Sigmoid colon (tissue), 7 donors: ENCODE measurements around the gene REG3A. TPM values are rescaled to one million over a fixed set of nuclear protein-coding genes. Genes with fewer than 3 reads are reported as not detected.

Source experiments
- DNase-seq: peaks from one replicate; pipeline ENCODE4 v3.0.0-alpha.2; 2019
- H3K27ac ChIP-seq, 4 donors: fragments of 200-600 bp; sonication (generic); one replicate each; pipeline ENCODE4 v1.5.1; 2016 to 2019; ENCODE audit warnings: mild to moderate bottlenecking in 1 of 4
- H3K27me3 ChIP-seq, 3 donors: fragments of 200-600 bp; sonication (generic); one replicate each; pipeline ENCODE4 v1.5.1; 2019; ENCODE audit warnings: mild to moderate bottlenecking in 1 of 3
- H3K36me3 ChIP-seq, 4 donors: fragments of 200-600 bp; sonication (generic); one replicate each; pipeline ENCODE4 v1.5.1; 2016 to 2019
- H3K4me1 ChIP-seq, 4 donors: fragments of 200-600 bp; sonication (generic); one replicate each; pipeline ENCODE4 v1.5.1; 2017 to 2019
- H3K4me3 ChIP-seq, 4 donors: fragments of 200-600 bp; sonication (generic); one replicate each; pipeline ENCODE4 v1.5.1; 2017 to 2019; ENCODE audit warnings: mild to moderate bottlenecking in 2 of 4, moderate library complexity in 1 of 4
- H3K9me3 ChIP-seq, 4 donors: fragments of 200-600 bp in 3 of 4; sonication (generic) in 3 of 4; one replicate each; pipeline versions ENCODE4 v1.5.1 to v1.6.1; 2013 to 2019
- CTCF ChIP-seq, 4 experiments: fragments of 450-650 bp in 3 of 4; fragments of 200-600 bp in 1 of 4; IDR thresholded peaks; one replicate each; pipeline ENCODE4 v1.5.1; 2016 to 2019; ENCODE audit warnings: antibody characterized with exemption in 4 of 4, mild to moderate bottlenecking in 3 of 4, moderate library complexity in 2 of 4
- EP300 ChIP-seq, 4 donors: sonication (generic); formaldehyde crosslinking; IDR thresholded peaks; one replicate each; pipeline ENCODE4 v1.6.1; 2017; ENCODE audit warnings: antibody characterized with exemption in 4 of 4
- POLR2A ChIP-seq, 2 donors: fragments of 450-650 bp; IDR thresholded peaks; one replicate each; pipeline ENCODE4 v1.6.1; 2016; ENCODE audit warnings: antibody characterized with exemption in 2 of 2, mild to moderate bottlenecking in 2 of 2, moderate library complexity in 2 of 2
- POLR2AphosphoS5 ChIP-seq, 4 donors: sonication (generic); formaldehyde crosslinking; IDR thresholded peaks; one replicate each; pipeline ENCODE4 v1.6.1; 2017; ENCODE audit warnings: antibody characterized with exemption in 4 of 4
- WGBS, 2 donors: extraction: QIAGEN DNeasy Blood & Tissue Kit; methylation state at CpG; one replicate each; pipeline ENCODE4 v1.1.7; 2013; 5-methylcytosine and 5-hydroxymethylcytosine counted together
- intact Hi-C: fragments of 100-400 bp; cut with DNase I; formaldehyde crosslinking; loops from one replicate; pipeline ENCODE4 v1.15.1; 2023
- polyA plus RNA-seq, 3 donors: library from polyadenylated mRNA; stranded (reverse); fragments of 200-250 nt; gene quantifications; one replicate each; pipeline ENCODE4 v1.2.3, GENCODE V29; 2013
- total RNA-seq, 4 donors: library from RNA; depleted of rRNA; stranded (reverse); fragments of >200 nt; gene quantifications; one replicate each; pipeline ENCODE4 v1.1.0, GENCODE V29; 2016
- donor health status: healthy with polysubstance abuse.
- donor health status: Bipolar disorder and iron deficiency.
- donor health status: healthy.

REG3A gene
- total and polyA plus RNA-seq, 7 donors = 3.2 to 27.7 TPM; not detected in 5

GRCh38 chr2:79181617-79182016 is 22.1 kb upstream of the REG3A start:
- intact Hi-C loops = no loop called here
- H3K27ac ChIP-seq = no peak overlapping the region
- TF ChIP-seq POLR2A (IDR thresholded peaks at IDR 0.05) = no peak
- no peak for TF ChIP-seq EP300 (IDR thresholded peaks at IDR 0.05)
- TF ChIP-seq POLR2AphosphoS5 (IDR thresholded peaks at IDR 0.05) = no peak
- TF ChIP-seq CTCF (IDR thresholded peaks at IDR 0.05) = no peak
- H3K36me3 ChIP-seq = no peaks in the 10 kb centered on the region
- WGBS, 2 donors = 90 to 93% methylated on average over 2 of the region's 2 CpGs
- no peaks in the 10 kb centered on the region for H3K4me1 ChIP-seq
- no peaks in the 10 kb centered on the region for H3K27me3 ChIP-seq
- DNase-seq = no peak
- H3K9me3 ChIP-seq = peaks cover 0 to 4% (median 0%) of the 10 kb centered on the region in 4 donors
- no peak overlapping the region for H3K4me3 ChIP-seq

DNA sequence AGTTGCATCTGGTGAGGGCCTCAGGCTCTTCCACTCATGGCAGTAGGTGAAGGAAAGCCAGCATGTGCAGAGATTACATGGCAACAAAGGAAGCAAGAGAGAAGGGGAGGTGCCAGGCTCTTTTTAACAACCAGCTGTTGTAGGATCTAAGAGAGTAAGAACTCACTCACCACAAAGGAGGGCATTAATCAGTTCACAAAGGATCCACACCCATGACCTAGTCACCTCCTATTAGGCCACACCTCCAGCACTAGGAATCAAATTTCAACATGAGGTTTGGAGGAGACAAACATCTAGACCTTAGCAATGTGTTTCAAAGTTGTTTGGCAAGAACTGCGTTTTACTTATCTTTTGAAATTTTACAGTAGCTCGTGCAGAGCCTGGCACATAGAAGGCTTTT is 20.5 kb upstream of the REG3A start:
- DNase-seq = no peak
- no peak overlapping the region for H3K27ac ChIP-seq
- H3K27me3 ChIP-seq = no peaks in the 10 kb centered on the region
- intact Hi-C loops = no loop called here
- H3K9me3 ChIP-seq = peaks cover 0 to 4% (median 0%) of the 10 kb centered on the region in 4 donors
- 78 to 91% methylated on average over 2 of the region's 2 CpGs for WGBS, 2 donors
- H3K36me3 ChIP-seq = no peaks in the 10 kb centered on the region
- no peak for TF ChIP-seq POLR2AphosphoS5 (IDR thresholded peaks at IDR 0.05)
- TF ChIP-seq EP300 (IDR thresholded peaks at IDR 0.05) = no peak
- no peak for TF ChIP-seq POLR2A (IDR thresholded peaks at IDR 0.05)
- no peak for TF ChIP-seq CTCF (IDR thresholded peaks at IDR 0.05)
- no peak overlapping the region for H3K4me3 ChIP-seq
- no peaks in the 10 kb centered on the region for H3K4me1 ChIP-seq

DNA sequence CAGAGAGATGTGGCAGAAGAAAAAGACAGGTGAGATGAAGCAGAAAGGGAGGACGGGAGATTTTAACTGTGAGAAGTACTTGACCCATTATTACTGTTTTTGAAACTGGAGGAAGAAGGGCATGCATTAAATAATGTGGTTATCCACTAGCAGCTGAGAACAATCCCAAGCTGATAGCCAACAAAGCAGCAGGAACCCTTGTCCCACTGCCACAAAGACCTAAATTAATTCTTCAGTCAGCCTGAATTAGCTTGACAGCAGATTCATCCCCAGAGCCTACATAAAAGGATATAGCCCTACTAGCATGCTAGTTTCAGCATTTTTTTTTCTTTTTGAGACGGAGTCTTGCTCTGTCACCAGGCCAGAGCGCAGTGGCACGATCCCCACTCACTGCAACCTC is 19.5 kb upstream of the REG3A start:
- no peak for DNase-seq
- H3K9me3 ChIP-seq = peaks cover 0 to 4% (median 0%) of the 10 kb centered on the region in 4 donors
- WGBS, 2 donors = 81 to 86% methylated on average over 4 of the region's 4 CpGs

GRCh38 chr2:79178076-79178674 is 18.6 kb upstream of the REG3A start:
- TF ChIP-seq EP300 (IDR thresholded peaks at IDR 0.05) = no peak
- TF ChIP-seq CTCF (IDR thresholded peaks at IDR 0.05) = no peak
- no peak for TF ChIP-seq POLR2AphosphoS5 (IDR thresholded peaks at IDR 0.05)
- no peak for TF ChIP-seq POLR2A (IDR thresholded peaks at IDR 0.05)
- H3K36me3 ChIP-seq = no peaks in the 10 kb centered on the region
- H3K27ac ChIP-seq = no peak overlapping the region
- no peaks in the 10 kb centered on the region for H3K27me3 ChIP-seq
- DNase-seq = no peak
- intact Hi-C loops = no loop called here
- H3K4me3 ChIP-seq = no peak overlapping the region
- peaks cover 0 to 4% (median 0%) of the 10 kb centered on the region in 4 donors for H3K9me3 ChIP-seq
- 47 to 71% methylated on average over 6 of the region's 6 CpGs for WGBS, 2 donors
- H3K4me1 ChIP-seq = no peaks in the 10 kb centered on the region

More for the DNA sequence above, 19.5 kb upstream of the REG3A start:
- Histone ChIP-seq H3K4me1 (no peaks in the 10 kb centered on the region), H3K4me3 (no peak overlapping the region), H3K36me3 (no peaks in the 10 kb centered on the region), H3K27ac (no peak overlapping the region), H3K27me3 (no peaks in the 10 kb centered on the region)
- intact Hi-C loops = no loop called here
- TF ChIP-seq POLR2AphosphoS5 (IDR thresholded peaks at IDR 0.05) = no peak
- TF ChIP-seq POLR2A (IDR thresholded peaks at IDR 0.05) = no peak
- TF ChIP-seq EP300 (IDR thresholded peaks at IDR 0.05) = no peak
- TF ChIP-seq CTCF (IDR thresholded peaks at IDR 0.05) = no peak
